ENCODE measurements around the gene PLEKHM3.

GRCh38 chr2:207984765-207985480 is 40.4 kb downstream of the PLEKHM3 start:
- no peak for TF ChIP-seq CTCF (IDR thresholded peaks at IDR 0.05)
- TF ChIP-seq POLR2A (IDR thresholded peaks at IDR 0.05), result no peak

All from right lobe of liver (tissue), 4 donors.